Measurements from ENCODE around the gene ZNF608. TPM values are rescaled to one million over a fixed set of nuclear protein-coding genes. Genes with fewer than 3 reads are reported as not detected.

ZNF608 gene
- total RNA-seq, 4 donors from 2014 or later: 24.4 to 41.4 (median 36.1) TPM

GRCh38 chr5:124790301-124790894, 44.0 kb upstream of the ZNF608 start:
- no peak for TF ChIP-seq POLR2AphosphoS5 (IDR thresholded peaks at IDR 0.05)
- no peak for TF ChIP-seq EP300 (IDR thresholded peaks at IDR 0.05)
- no peak for TF ChIP-seq POLR2A (IDR thresholded peaks at IDR 0.05)
- no peak for TF ChIP-seq CTCF (IDR thresholded peaks at IDR 0.05)
- ATAC-seq: no peak
- Histone ChIP-seq H3K27me3 (no peaks in the 10 kb centered on the region), H3K36me3 (no peaks in the 10 kb centered on the region), H3K27ac (no peak overlapping the region), H3K4me1 (no peaks in the 10 kb centered on the region), H3K4me3 (no peak overlapping the region), H3K9me3 (no peaks in the 10 kb centered on the region)
- WGBS, 2 donors (ENCODE audit: low coverage in 1 of 2): 57 to 58% methylated on average over 3 of the region's 3 CpGs

- Histone ChIP-seq H3K36me3 (no peaks in the 10 kb centered on the region), H3K27ac (no peak overlapping the region), H3K4me1 (no peaks in the 10 kb centered on the region), H3K9me3 (no peaks in the 10 kb centered on the region), H3K27me3 (no peaks in the 10 kb centered on the region), H3K4me3 (no peak overlapping the region)
- WGBS, 2 donors (ENCODE audit: low coverage in 1 of 2): 91 to 93% methylated on average over 4 of the region's 4 CpGs
- no peak for ATAC-seq
- TF ChIP-seq EP300 (IDR thresholded peaks at IDR 0.05): no peak
- TF ChIP-seq POLR2A (IDR thresholded peaks at IDR 0.05): no peak
These were observed 42.7 kb upstream of the ZNF608 start for GRCh38 chr5:124789104-124789605.

GRCh38 chr5:124783794-124784193, 37.4 kb upstream of the ZNF608 start:
- TF ChIP-seq POLR2AphosphoS5 (IDR thresholded peaks at IDR 0.05): peak; percentile 27
- no peak for TF ChIP-seq CTCF (IDR thresholded peaks at IDR 0.05)
- no peak for TF ChIP-seq EP300 (IDR thresholded peaks at IDR 0.05)
- H3K27ac ChIP-seq: no peak overlapping the region
- H3K4me3 ChIP-seq: no peak overlapping the region
- H3K36me3 ChIP-seq: no peaks in the 10 kb centered on the region
- no peaks in the 10 kb centered on the region for H3K9me3 ChIP-seq
- no peaks in the 10 kb centered on the region for H3K4me1 ChIP-seq
- 60 to 100% methylated on average over 1 to 2 of the region's 2 CpGs for WGBS, 2 donors (ENCODE audit: low coverage in 1 of 2)
- H3K27me3 ChIP-seq: no peaks in the 10 kb centered on the region
- ATAC-seq: peak; percentile 69

DNA sequence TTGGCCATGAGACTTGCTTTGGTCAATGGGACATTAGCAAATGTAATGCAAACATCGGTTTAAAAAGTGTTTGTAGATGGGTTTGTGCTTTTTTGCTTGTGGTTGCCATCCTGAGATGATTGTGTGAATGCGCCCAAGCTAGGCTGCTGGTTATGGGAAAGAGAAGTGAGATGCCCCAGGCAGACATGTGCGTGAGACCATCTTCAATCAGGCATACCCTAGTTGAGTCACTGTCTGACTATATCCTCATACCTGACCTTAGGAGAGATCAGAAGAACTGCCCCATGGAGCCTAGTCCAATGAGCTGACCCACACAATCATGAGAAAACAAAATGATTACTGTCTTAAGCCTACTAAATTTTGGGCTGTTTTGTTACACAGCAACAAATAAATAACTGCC, 36.8 kb upstream of the ZNF608 start:
- no peak overlapping the region for H3K27ac ChIP-seq
- ATAC-seq: no peak
- WGBS, 2 donors (ENCODE audit: low coverage in 1 of 2): 93% methylated on average over 3 of the region's 3 CpGs; no CpG with 5 or more reads in 1 of the 2 donors

GRCh38 chr5:124782262-124782661, 35.8 kb upstream of the ZNF608 start:
- TF ChIP-seq POLR2AphosphoS5 (IDR thresholded peaks at IDR 0.05) (no peak), EP300 (IDR thresholded peaks at IDR 0.05) (no peak), POLR2A (IDR thresholded peaks at IDR 0.05) (no peak), CTCF (IDR thresholded peaks at IDR 0.05) (no peak)
- 89 to 100% methylated on average over 1 of the region's 1 CpG for WGBS, 2 donors (ENCODE audit: low coverage in 1 of 2)
- Histone ChIP-seq H3K4me1 (no peaks in the 10 kb centered on the region), H3K4me3 (no peak overlapping the region), H3K36me3 (no peaks in the 10 kb centered on the region), H3K27me3 (no peaks in the 10 kb centered on the region), H3K9me3 (no peaks in the 10 kb centered on the region), H3K27ac (no peak overlapping the region)
- ATAC-seq: no peak

More for the DNA sequence above, 36.8 kb upstream of the ZNF608 start:
- Histone ChIP-seq H3K27me3 (no peaks in the 10 kb centered on the region), H3K4me1 (no peaks in the 10 kb centered on the region), H3K9me3 (no peaks in the 10 kb centered on the region), H3K36me3 (no peaks in the 10 kb centered on the region), H3K4me3 (no peak overlapping the region)
- no peak for TF ChIP-seq POLR2A (IDR thresholded peaks at IDR 0.05)
- no peak for TF ChIP-seq EP300 (IDR thresholded peaks at IDR 0.05)
- TF ChIP-seq CTCF (IDR thresholded peaks at IDR 0.05): no peak
- no peak for TF ChIP-seq POLR2AphosphoS5 (IDR thresholded peaks at IDR 0.05)

Data from gastroesophageal sphincter (tissue), 4 donors.